Measurements from ENCODE around the gene UBE2F.

The UBE2F gene, protein sequence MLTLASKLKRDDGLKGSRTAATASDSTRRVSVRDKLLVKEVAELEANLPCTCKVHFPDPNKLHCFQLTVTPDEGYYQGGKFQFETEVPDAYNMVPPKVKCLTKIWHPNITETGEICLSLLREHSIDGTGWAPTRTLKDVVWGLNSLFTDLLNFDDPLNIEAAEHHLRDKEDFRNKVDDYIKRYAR

GRCh38 chr2:237966565-237967462, at the start of gene UBE2F:
Gene UBE2F (plus strand): TSS chr2:237967014. CDS start chr2:237973108, 6,094 bp downstream.
- DNase-seq = peak; percentile 97

DNA sequence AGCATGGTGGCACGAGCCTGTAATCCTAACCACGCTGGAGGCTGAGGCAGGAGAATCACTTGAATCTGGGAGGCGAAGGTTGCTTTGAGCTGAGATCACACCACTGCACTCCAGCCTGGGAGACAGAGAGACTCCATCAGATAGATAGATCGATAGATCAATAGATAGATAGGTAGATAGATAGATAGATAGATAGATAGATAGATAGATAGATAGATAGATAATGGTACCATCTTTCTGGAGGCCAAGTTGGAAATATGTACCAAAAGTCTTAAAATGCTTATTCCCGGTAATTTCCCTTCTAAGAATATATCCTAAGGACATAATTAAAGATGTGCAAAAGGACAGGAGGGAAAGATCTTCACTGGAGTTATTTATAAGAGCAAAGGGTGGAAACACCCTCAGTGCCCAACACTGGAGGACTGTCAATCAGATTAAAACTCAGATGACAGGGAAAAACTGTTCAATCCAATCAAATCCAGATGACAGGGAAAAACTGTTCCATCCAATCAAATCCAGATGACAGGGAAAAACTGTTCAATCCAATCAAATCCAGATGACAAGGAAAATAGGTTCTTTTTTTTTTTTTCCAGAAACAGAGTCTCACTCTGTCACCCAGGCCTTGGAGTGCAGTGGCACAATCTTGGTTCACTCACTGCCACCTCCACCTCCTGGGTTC, 49.0 kb upstream of the UBE2F start:
- DNase-seq = no peak

- no peak for DNase-seq
Observed at GRCh38 chr2:237919593-237919992, 47.2 kb upstream of the UBE2F start.

GRCh38 chr2:237920673-237921072, 46.1 kb upstream of the UBE2F start:
- DNase-seq = no peak

- DNase-seq = no peak
Observed at GRCh38 chr2:237921967-237922492, 44.8 kb upstream of the UBE2F start.

GRCh38 chr2:237922641-237923361, 44.0 kb upstream of the UBE2F start:
- no peak for DNase-seq

DNA sequence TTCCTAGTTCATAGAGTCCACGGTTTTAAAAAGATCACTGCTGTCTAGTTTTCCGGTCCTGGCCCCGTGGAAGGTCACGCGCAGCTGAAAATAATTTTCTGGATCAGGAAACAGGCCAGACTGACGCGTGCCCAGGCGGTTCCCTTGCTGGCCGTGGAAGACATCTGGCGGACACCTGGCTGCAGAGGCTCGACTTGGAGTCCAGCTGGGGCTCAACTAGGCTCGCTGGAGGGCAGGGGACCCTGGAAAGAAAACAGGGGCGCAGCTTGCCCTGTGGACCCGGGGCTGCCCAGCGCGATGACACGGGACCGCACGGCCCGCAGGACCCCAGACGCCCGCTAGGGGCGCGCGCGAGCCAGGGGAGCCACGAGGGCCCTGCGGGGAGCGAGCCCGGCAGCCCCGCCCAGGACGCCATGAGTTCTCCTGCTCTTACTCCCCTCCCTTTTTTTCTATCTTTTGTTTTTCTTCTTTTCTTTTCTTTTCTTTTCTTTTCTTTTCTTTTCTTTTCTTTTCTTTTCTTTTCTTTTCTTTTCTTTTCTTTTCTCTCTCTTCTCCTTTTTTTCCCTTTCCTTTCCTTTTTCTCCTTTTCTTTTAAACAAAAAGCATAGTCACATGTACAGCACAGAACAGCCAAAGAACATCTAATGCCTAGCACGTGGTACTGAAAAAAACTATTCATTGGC, 43.2 kb upstream of the UBE2F start:
- DNase-seq = no peak

DNA sequence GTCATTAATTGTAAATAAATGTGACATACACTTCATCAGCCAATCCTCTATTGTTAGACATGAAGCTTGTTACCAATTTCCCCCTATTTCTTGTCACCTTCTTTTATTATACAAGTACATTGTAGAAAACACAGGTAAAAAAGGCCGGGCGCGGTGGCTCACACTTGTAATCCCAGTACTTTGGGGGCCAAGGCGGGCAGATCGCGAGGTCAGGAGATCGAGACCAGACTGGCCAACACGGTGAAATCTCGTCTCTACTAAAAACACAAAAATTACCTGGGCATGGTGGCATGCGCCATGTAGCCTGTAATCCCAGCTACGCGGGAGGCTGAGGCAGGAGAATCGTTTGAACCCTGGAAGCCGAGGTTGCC, 42.7 kb upstream of the UBE2F start:
- DNase-seq = no peak

DNA sequence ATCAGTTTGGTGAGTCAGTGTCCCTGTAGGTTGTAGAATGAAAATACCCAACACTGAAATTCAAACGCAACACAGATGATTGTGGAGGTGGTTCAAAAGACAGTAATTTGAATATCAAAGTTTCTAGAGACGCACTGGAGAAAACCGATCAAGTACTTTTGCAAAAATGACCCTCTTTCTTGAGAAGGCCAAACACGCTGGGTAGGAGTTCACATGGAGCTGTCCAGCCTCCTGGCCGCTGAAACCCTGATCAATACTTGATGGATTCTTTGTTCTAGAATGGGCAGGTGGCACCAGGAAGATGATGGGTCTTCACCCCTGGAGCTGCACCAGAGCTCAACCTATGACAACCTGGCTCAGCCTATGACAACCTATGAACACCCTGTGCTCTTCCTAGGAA, 39.7 kb upstream of the UBE2F start:
- peak; percentile 1 for DNase-seq

GRCh38 chr2:237927986-237928385, 38.8 kb upstream of the UBE2F start:
- DNase-seq = no peak

DNA sequence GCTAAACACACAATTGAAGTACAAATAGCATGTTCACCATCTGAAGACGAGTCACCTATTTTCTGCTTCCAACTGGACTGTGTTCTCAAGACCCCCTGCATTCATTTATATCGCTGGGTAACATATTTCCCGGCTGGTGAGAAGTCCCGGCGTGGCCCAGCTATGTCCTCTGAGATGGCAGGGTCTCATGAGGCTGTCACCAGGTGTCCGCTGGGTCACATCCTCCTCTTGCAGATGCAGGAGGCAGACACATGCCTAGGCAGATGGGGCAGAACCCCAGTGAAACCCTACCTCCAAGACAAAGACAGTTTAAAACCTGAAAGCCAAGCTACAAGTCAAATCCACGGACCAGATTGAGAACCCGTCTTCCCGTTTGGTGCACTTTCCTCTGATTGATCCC, 36.8 kb upstream of the UBE2F start:
- DNase-seq = no peak

GRCh38 chr2:237931205-237931721, 35.6 kb upstream of the UBE2F start:
- DNase-seq = no peak

- no peak for DNase-seq
Observed at GRCh38 chr2:237932731-237933131, 34.1 kb upstream of the UBE2F start.

GRCh38 chr2:237934186-237934585, 32.6 kb upstream of the UBE2F start:
- no peak for DNase-seq

DNA sequence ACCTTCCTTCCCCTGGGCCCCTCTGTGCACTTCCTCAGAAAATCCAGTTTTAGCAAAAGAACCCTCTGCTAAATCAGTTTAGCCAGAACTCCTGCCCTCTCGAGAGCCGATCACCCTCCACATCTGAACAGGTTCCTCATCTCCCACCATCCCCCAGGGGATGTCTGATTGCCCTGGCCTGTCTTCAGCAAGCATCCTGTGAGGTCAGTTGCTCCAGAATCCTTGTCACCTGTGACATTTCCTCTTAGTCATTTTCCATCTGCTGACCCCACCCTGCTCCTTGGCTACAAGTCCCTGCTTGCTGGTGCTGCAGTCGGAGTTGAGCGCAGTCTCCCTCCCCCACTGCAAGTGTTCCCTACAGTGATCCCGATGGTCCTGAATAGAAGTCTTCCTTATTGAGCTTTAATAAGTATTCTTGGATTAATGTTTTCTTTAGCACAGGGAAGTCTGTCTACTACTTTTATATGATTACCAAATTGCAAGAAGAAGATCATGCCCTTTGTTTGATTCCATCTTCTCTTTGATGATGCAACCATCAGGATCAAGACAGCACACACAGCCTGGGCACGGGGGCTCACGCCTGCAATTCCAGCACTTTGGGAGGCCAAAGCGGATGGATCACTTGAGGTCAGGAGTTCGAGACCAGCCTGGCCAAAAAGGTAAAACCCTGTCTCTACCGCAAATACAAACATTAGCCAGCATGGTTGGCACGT, 30.9 kb upstream of the UBE2F start:
- no peak for DNase-seq

DNA sequence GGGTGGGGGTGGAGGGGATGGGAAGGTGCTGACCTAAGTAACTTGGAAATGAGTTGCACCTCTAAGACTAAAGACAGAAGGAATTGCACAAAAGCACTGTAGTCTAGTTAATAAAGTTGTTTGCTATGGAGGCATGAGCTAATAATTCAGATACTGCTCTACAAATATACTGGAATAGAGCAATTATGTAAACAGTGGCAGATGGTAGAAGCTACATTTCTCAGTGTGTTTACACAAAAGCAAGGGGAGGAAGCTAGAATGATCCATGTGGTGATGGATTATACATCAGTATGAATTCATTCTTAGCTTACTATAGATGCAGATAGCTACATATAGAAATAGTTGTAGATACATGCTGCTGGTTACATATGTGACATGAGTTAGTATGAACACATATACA, 27.6 kb upstream of the UBE2F start:
- DNase-seq = no peak

- DNase-seq = no peak
Observed at GRCh38 chr2:237940828-237941227, 26.0 kb upstream of the UBE2F start.

GRCh38 chr2:237941239-237941638, 25.6 kb upstream of the UBE2F start:
- no peak for DNase-seq

DNA sequence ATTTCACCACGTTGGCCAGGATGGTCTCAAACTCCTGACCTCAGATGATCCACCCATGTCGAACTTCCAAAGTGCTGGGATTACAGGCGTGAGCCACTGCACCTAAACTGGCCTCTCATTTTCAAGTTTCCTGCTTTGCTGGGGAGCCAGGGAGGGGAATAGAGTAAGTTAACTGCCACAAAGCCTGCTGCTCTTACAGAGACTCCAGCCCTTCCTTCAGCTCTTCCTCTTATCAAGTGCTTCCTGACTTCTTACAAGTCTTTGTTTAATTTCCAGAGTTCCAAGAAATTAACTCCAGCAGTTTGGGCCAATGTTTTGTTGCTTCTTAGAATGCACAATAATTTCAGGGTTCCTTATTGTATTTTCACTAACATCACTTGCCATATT, 24.3 kb upstream of the UBE2F start:
- DNase-seq = no peak

DNA sequence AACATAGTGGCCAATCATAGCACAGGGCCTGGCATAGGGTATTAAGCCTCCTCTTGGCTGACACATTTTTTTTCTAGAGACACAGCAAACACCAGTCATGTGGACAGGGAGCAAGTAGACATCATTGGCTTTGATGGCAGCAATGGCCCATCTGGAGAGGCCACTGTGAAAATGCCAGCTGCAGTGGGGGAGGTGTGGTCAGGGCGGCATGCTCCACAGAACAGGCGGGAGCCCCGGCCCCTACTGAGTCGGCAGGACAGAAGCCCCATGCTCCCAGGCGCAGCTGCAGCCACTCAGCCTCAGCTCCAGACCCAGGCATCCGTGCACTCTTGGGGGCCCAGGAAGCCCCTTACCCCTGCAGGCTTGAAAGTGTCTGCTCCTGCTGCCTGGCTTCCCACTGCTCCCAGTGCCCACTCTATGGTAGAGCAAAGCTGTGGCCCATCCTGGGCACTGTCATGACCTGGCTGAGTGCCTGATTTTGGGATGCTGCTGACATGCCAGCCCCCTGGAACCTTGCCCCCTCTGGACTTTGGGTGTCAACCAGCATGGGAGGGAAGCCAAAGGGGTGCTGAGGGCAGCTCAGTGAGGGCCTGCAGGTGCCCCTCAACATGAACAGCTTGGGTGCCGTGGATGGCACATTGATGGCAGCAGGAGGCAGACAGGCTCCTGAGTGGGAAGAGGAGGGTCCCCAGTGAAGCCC, 23.3 kb upstream of the UBE2F start:
- DNase-seq = no peak

- no peak for DNase-seq
Observed at GRCh38 chr2:237944302-237944701, 22.5 kb upstream of the UBE2F start.
